ENCODE results near the gene TMEM60.
"Not testable (repeated sequence)": the region's sequence is repeated elsewhere in the genome, so short reads cannot be mapped to it uniquely, and the experiment has no call there.

TMEM60 gene

GRCh38 chr7:77798394-77799077 is at the start of gene TMEM60, which contains the start of gene PHTF2:
Gene TMEM60 (minus strand): TSS chr7:77798434. CDS start chr7:77794373, 4,061 bp downstream.
Gene PHTF2 (plus strand): TSS chr7:77798773.
- peak; percentile 97 to 100 for DNase-seq (ENCODE audit: low read depth in 1 of 2, low spot score in 1 of 2)

GRCh38 chr7:77846317-77847092 is 48.3 kb upstream of the TMEM60 start:
- no peak for TF ChIP-seq JUND (IDR thresholded peaks at IDR 0.05; ENCODE audit: low read depth)
- DNase-seq (ENCODE audit: low read depth in 1 of 2, low spot score in 1 of 2) = no peak
- in situ Hi-C loops (cut with HindIII; ENCODE audit: low pct_unique_long_range_greater_than_20kb, low sequenced_read_pairs) = no loop called here

More at GRCh38 chr7:77798394-77799077, at the start of gene TMEM60, which contains the start of gene PHTF2:
- in situ Hi-C loops (cut with HindIII; ENCODE audit: low pct_unique_long_range_greater_than_20kb, low sequenced_read_pairs) = no loop called here
- TF ChIP-seq JUND (IDR thresholded peaks at IDR 0.05; ENCODE audit: low read depth) = no peak

GRCh38 chr7:77843194-77843593 is 45.0 kb upstream of the TMEM60 start:
- in situ Hi-C loops (cut with HindIII; ENCODE audit: low pct_unique_long_range_greater_than_20kb, low sequenced_read_pairs) = no loop called here
- no peak for DNase-seq (ENCODE audit: low read depth in 1 of 2, low spot score in 1 of 2)
- TF ChIP-seq JUND (IDR thresholded peaks at IDR 0.05; ENCODE audit: low read depth) = no peak

- no peak for DNase-seq (ENCODE audit: low read depth in 1 of 2, low spot score in 1 of 2)
- in situ Hi-C loops (cut with HindIII; ENCODE audit: low pct_unique_long_range_greater_than_20kb, low sequenced_read_pairs) = no loop called here
- no peak for TF ChIP-seq JUND (IDR thresholded peaks at IDR 0.05; ENCODE audit: low read depth)
Observed at GRCh38 chr7:77839919-77840318, 41.7 kb upstream of the TMEM60 start.

GRCh38 chr7:77838929-77839491 is 40.8 kb upstream of the TMEM60 start:
- in situ Hi-C loops (cut with HindIII; ENCODE audit: low pct_unique_long_range_greater_than_20kb, low sequenced_read_pairs) = no loop called here
- DNase-seq (ENCODE audit: low read depth in 1 of 2, low spot score in 1 of 2) = no peak
- no peak for TF ChIP-seq JUND (IDR thresholded peaks at IDR 0.05; ENCODE audit: low read depth)

- DNase-seq (ENCODE audit: low read depth in 1 of 2, low spot score in 1 of 2) = no peak
- in situ Hi-C loops (cut with HindIII; ENCODE audit: low pct_unique_long_range_greater_than_20kb, low sequenced_read_pairs) = no loop called here
Observed at GRCh38 chr7:77837966-77838365, 39.7 kb upstream of the TMEM60 start.

GRCh38 chr7:77837275-77837674 is 39.0 kb upstream of the TMEM60 start:
- in situ Hi-C loops (cut with HindIII; ENCODE audit: low pct_unique_long_range_greater_than_20kb, low sequenced_read_pairs) = no loop called here
- DNase-seq (ENCODE audit: low read depth in 1 of 2, low spot score in 1 of 2) = no peak
- TF ChIP-seq JUND (IDR thresholded peaks at IDR 0.05; ENCODE audit: low read depth) = no peak

More at GRCh38 chr7:77837966-77838365, 39.7 kb upstream of the TMEM60 start:
- no peak for TF ChIP-seq JUND (IDR thresholded peaks at IDR 0.05; ENCODE audit: low read depth)

GRCh38 chr7:77836425-77836824 is 38.2 kb upstream of the TMEM60 start:
- in situ Hi-C loops (cut with HindIII; ENCODE audit: low pct_unique_long_range_greater_than_20kb, low sequenced_read_pairs); DNase-seq (ENCODE audit: low read depth in 1 of 2, low spot score in 1 of 2): not testable (repeated sequence)

- in situ Hi-C loops (cut with HindIII; ENCODE audit: low pct_unique_long_range_greater_than_20kb, low sequenced_read_pairs) = no loop called here
- no peak for TF ChIP-seq JUND (IDR thresholded peaks at IDR 0.05; ENCODE audit: low read depth)
- no peak for DNase-seq (ENCODE audit: low read depth in 1 of 2, low spot score in 1 of 2)
Observed at GRCh38 chr7:77833136-77833535, 34.9 kb upstream of the TMEM60 start.

- no peak for TF ChIP-seq JUND (IDR thresholded peaks at IDR 0.05; ENCODE audit: low read depth)
- in situ Hi-C loops (cut with HindIII; ENCODE audit: low pct_unique_long_range_greater_than_20kb, low sequenced_read_pairs) = no loop called here
- DNase-seq (ENCODE audit: low read depth in 1 of 2, low spot score in 1 of 2) = no peak
Observed at GRCh38 chr7:77831953-77832352, 33.7 kb upstream of the TMEM60 start.

GRCh38 chr7:77831481-77831880 is 33.2 kb upstream of the TMEM60 start:
- TF ChIP-seq JUND (IDR thresholded peaks at IDR 0.05; ENCODE audit: low read depth) = no peak
- DNase-seq (ENCODE audit: low read depth in 1 of 2, low spot score in 1 of 2) = no peak
- in situ Hi-C loops (cut with HindIII; ENCODE audit: low pct_unique_long_range_greater_than_20kb, low sequenced_read_pairs) = no loop called here

- in situ Hi-C loops (cut with HindIII; ENCODE audit: low pct_unique_long_range_greater_than_20kb, low sequenced_read_pairs) = no loop called here
- DNase-seq (ENCODE audit: low read depth in 1 of 2, low spot score in 1 of 2) = no peak
- TF ChIP-seq JUND (IDR thresholded peaks at IDR 0.05; ENCODE audit: low read depth) = no peak
Observed at GRCh38 chr7:77830649-77831355, 32.6 kb upstream of the TMEM60 start.

All from T47D (cell line).